GM18873 (cell line): ENCODE results near the gene SLC9A9.

ENCODE experiments used
- ATAC-seq: cut with Tn5 transposase; IDR thresholded peaks from one replicate; pipeline ENCODE4 v1.9.1; 2021; ENCODE audit warnings: mild to moderate bottlenecking, moderate library complexity, moderate number of reproducible peaks; ENCODE audit not compliant: unreplicated experiment, low FRiP score

The SLC9A9 gene

GRCh38 chr3:143605233-143605950, 242.9 kb downstream of the SLC9A9 start:
- no peak for ATAC-seq

GRCh38 chr3:143604402-143605185, 243.7 kb downstream of the SLC9A9 start:
- no peak for ATAC-seq

- ATAC-seq = no peak
Observed at GRCh38 chr3:143603774-143604173, 244.5 kb downstream of the SLC9A9 start.

GRCh38 chr3:143601723-143602484, 246.4 kb downstream of the SLC9A9 start:
- no peak for ATAC-seq

- no peak for ATAC-seq
Observed at GRCh38 chr3:143600756-143601718, 247.2 kb downstream of the SLC9A9 start.

GRCh38 chr3:143597774-143598652, 250.3 kb downstream of the SLC9A9 start:
- ATAC-seq = no peak

- no peak for ATAC-seq
Observed at GRCh38 chr3:143596957-143597642, 251.2 kb downstream of the SLC9A9 start.

GRCh38 chr3:143595456-143596077, 252.7 kb downstream of the SLC9A9 start:
- ATAC-seq = peak; percentile 92

GRCh38 chr3:143594206-143594605, 254.1 kb downstream of the SLC9A9 start:
- no peak for ATAC-seq

GRCh38 chr3:143590660-143591059, 257.6 kb downstream of the SLC9A9 start:
- ATAC-seq = no peak

GRCh38 chr3:143586576-143586975, 261.7 kb downstream of the SLC9A9 start:
- ATAC-seq = no peak

GRCh38 chr3:143585720-143586456, 262.4 kb downstream of the SLC9A9 start:
- ATAC-seq = no peak

GRCh38 chr3:143584474-143584873, 263.8 kb downstream of the SLC9A9 start:
- no peak for ATAC-seq

- ATAC-seq = peak; percentile 58
Observed at GRCh38 chr3:143581972-143582722, 266.1 kb downstream of the SLC9A9 start.

GRCh38 chr3:143578810-143579435, 269.3 kb downstream of the SLC9A9 start:
- ATAC-seq = no peak

- no peak for ATAC-seq
Observed at GRCh38 chr3:143576568-143577270, 271.5 kb downstream of the SLC9A9 start.
